Ishikawa (cell line): ENCODE data around the gene PZP.

Experiments used
- CEBPB ChIP-seq: IDR thresholded peaks from 2 replicates; pipeline ENCODE4 v1.6.1; 2012
- EP300 ChIP-seq: IDR thresholded peaks from 2 replicates; pipeline ENCODE4 v1.6.1; 2012; ENCODE audit warnings: borderline replicate concordance
- TEAD4 ChIP-seq: IDR thresholded peaks from 2 replicates; pipeline ENCODE4 v1.6.1; 2012

DNA sequence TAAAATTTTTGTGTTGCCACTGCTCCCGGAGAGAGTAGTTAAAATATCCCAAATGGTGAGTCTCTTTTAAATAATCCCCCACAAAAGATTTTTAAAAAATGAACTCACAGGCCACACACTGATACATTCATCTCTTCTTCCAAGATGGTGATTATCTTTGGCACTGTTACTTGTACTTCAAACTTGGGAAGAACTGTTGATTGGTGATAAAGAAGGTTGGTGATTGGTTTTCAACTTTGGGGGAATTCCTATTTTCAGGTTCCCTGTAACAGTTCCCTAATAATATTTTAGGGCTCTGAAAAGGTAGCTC, 99.0 kb downstream of the PZP start:
- no peak for TF ChIP-seq TEAD4
- no peak for TF ChIP-seq CEBPB
- TF ChIP-seq EP300, result no peak
